COLO668 (cell line): ENCODE measurements around the gene LYRM4.

ENCODE experiments used
- DNase-seq: peaks from one replicate; lab custom pipeline; 2025; ENCODE audit not compliant: unreplicated experiment; lab: John Stamatoyannopoulos, UW

Gene LYRM4

GRCh38 chr6:5206920-5207561 lies 53.7 kb downstream of the LYRM4 start:
- DNase-seq, result no peak

- DNase-seq, result no peak
These were observed 54.6 kb downstream of the LYRM4 start for GRCh38 chr6:5205877-5206850.

- DNase-seq, result no peak
These were observed 55.7 kb downstream of the LYRM4 start for GRCh38 chr6:5205035-5205507.

- DNase-seq, result no peak
These were observed 56.4 kb downstream of the LYRM4 start for GRCh38 chr6:5204376-5204775.

GRCh38 chr6:5203546-5203945 lies 57.2 kb downstream of the LYRM4 start:
- DNase-seq, result no peak

GRCh38 chr6:5202941-5203340 lies 57.8 kb downstream of the LYRM4 start:
- DNase-seq, result no peak

GRCh38 chr6:5202206-5202605 lies 58.5 kb downstream of the LYRM4 start:
- no peak for DNase-seq

GRCh38 chr6:5201271-5201670 lies 59.5 kb downstream of the LYRM4 start:
- no peak for DNase-seq

- DNase-seq, result no peak
These were observed 61.0 kb downstream of the LYRM4 start for GRCh38 chr6:5199702-5200101.

- no peak for DNase-seq
These were observed 61.5 kb downstream of the LYRM4 start for GRCh38 chr6:5199283-5199682.

GRCh38 chr6:5197084-5197483 lies 63.7 kb downstream of the LYRM4 start:
- DNase-seq, result no peak

- no peak for DNase-seq
These were observed 68.5 kb downstream of the LYRM4 start for GRCh38 chr6:5192135-5192794.

- DNase-seq, result no peak
These were observed 69.0 kb downstream of the LYRM4 start for GRCh38 chr6:5191722-5192121.

- no peak for DNase-seq
These were observed 69.5 kb downstream of the LYRM4 start for GRCh38 chr6:5191222-5191621.

- DNase-seq, result no peak
These were observed 70.2 kb downstream of the LYRM4 start for GRCh38 chr6:5190507-5190906.

GRCh38 chr6:5188646-5189045 lies 72.1 kb downstream of the LYRM4 start:
- DNase-seq, result no peak

GRCh38 chr6:5184878-5185277 lies 75.9 kb downstream of the LYRM4 start:
- DNase-seq, result no peak

- DNase-seq, result no peak
These were observed 76.5 kb downstream of the LYRM4 start for GRCh38 chr6:5184218-5184617.

- no peak for DNase-seq
These were observed 79.0 kb downstream of the LYRM4 start for GRCh38 chr6:5181510-5182317.

- no peak for DNase-seq
These were observed 80.1 kb downstream of the LYRM4 start for GRCh38 chr6:5180636-5181035.

GRCh38 chr6:5179917-5180316 lies 80.8 kb downstream of the LYRM4 start:
- no peak for DNase-seq
